ENCODE results near the gene RNU1-4.
"Not testable (repeated sequence)": the region's sequence is repeated elsewhere in the genome, so short reads cannot be mapped to it uniquely, and the experiment has no call there.

Gene RNU1-4

DNA sequence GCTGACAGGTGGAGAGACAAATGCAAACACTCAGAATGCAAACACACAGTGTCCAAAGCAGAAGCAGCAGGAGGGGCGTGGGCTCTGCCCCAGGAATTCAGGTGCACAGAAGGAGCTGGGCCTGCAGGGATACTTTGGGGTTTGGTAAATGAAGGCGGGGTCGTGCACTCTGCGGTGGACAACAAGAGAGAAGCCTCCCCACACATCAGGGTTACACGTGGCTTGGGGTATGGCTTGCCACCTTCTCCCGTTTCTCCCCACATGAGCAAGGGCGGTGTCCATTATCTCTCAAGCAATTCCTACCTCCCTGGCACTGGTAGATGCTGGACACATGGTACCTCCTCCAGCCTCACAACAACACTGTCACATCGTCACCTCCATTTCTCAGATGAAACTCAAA is 35.0 kb downstream of the RNU1-4 start:
- not testable (repeated sequence) for H3K4me3 Mint-ChIP-seq; H3K4me1 Mint-ChIP-seq (ENCODE audit: low read depth in 2 of 2); H3K36me3 Mint-ChIP-seq (ENCODE audit: insufficient read depth); DNase-seq; H3K27ac Mint-ChIP-seq; ATAC-seq (replicated peaks); H3K9me3 Mint-ChIP-seq
- H3K27me3 Mint-ChIP-seq, result peaks cover 25 to 61% of the 10 kb centered on the region in 2 donors

DNA sequence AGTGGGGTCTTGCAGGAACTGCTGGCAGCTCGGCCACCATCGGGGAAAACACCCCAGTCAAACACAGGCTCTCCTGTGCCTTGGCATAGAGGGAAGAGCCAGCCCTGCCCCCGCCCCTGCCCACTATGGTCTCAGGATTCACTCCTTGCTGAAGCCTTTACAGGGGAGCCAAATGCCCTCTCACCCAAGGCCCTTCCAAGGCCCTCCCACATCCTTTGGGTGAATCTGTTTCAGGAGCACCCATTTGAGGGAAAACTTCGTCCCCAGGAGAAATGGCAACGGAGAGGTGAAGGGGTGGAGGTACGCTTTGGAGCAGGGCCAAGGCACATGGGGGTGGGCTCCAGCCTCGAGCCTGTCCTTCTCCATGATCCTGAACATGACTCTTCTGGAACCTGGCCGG is 35.9 kb downstream of the RNU1-4 start:
- not testable (repeated sequence) for H3K4me3 Mint-ChIP-seq; DNase-seq; H3K27ac Mint-ChIP-seq; H3K36me3 Mint-ChIP-seq (ENCODE audit: insufficient read depth); H3K9me3 Mint-ChIP-seq; ATAC-seq (replicated peaks); H3K4me1 Mint-ChIP-seq (ENCODE audit: low read depth in 2 of 2)
- peaks cover 23 to 57% of the 10 kb centered on the region in 2 donors for H3K27me3 Mint-ChIP-seq

DNA sequence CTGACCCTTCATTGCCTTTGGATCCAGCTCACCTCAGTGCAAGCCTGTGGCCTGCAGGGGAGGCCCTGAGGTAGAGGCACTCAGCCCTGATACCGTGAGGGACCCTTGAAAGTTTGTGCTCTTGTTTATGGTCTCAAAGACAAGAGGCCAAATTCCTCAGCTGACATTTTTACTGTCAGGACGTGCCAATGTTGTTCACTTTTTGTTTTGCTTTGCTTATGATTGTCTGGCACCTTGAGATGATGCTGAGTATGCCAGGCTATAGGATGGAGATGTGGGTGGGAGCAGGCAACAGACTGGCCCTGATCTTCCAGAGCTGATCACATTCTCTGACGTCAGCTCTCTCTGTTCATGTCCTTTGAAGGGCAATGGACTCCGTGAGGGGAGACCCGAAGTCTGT is 36.5 kb downstream of the RNU1-4 start:
- not testable (repeated sequence) for H3K27ac Mint-ChIP-seq; ATAC-seq (replicated peaks); H3K4me1 Mint-ChIP-seq (ENCODE audit: low read depth in 2 of 2); H3K4me3 Mint-ChIP-seq; DNase-seq; H3K36me3 Mint-ChIP-seq (ENCODE audit: insufficient read depth); H3K9me3 Mint-ChIP-seq
- peaks cover 21 to 53% of the 10 kb centered on the region in 2 donors for H3K27me3 Mint-ChIP-seq

DNA sequence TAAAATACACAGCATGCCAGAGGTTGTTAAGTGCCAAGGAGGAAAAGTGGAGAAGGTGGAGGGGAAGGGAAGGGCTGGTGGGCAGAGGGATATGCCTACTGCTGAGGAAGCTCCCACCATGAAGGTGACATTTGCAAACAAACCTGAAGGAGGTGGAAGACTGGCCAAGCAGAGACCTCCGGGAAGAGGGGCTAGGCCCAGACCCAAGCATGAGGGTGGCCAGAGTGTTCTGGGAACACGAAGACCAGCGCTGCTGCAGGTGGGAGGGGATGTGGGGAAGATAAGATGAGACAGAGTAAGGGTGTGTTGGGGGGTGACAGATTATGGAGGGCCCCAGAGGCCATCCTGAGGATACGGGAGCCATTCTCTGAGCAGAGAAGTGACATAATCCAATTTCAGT is 37.5 kb downstream of the RNU1-4 start:
- DNase-seq; H3K9me3 Mint-ChIP-seq; H3K27ac Mint-ChIP-seq; H3K4me3 Mint-ChIP-seq; ATAC-seq (replicated peaks); H3K4me1 Mint-ChIP-seq (ENCODE audit: low read depth in 2 of 2); H3K36me3 Mint-ChIP-seq (ENCODE audit: insufficient read depth): not testable (repeated sequence)
- peaks cover 21 to 52% of the 10 kb centered on the region in 2 donors for H3K27me3 Mint-ChIP-seq

DNA sequence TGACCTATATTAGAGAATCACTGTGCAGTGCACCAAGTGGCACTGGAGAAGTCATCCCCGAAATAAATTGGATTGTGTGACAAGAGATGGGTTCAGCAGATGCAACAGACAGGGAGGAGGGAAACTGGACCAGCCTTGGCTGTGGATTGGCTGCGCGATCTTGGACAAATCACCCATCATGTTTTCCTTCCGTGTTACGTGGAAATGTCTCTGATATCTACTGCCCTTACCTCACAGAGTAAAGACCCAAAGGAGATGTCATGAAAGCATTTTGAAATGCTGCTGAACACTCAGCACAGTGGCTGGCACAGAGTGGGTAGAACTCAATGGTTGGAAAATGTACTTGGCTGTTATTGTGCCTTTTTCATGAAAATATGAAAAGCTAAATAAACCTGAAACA is 39.2 kb downstream of the RNU1-4 start:
- not testable (repeated sequence) for H3K27ac Mint-ChIP-seq; H3K4me3 Mint-ChIP-seq; ATAC-seq (replicated peaks); H3K36me3 Mint-ChIP-seq (ENCODE audit: insufficient read depth); DNase-seq; H3K4me1 Mint-ChIP-seq (ENCODE audit: low read depth in 2 of 2); H3K9me3 Mint-ChIP-seq
- peaks cover 14 to 40% of the 10 kb centered on the region in 2 donors for H3K27me3 Mint-ChIP-seq

DNA sequence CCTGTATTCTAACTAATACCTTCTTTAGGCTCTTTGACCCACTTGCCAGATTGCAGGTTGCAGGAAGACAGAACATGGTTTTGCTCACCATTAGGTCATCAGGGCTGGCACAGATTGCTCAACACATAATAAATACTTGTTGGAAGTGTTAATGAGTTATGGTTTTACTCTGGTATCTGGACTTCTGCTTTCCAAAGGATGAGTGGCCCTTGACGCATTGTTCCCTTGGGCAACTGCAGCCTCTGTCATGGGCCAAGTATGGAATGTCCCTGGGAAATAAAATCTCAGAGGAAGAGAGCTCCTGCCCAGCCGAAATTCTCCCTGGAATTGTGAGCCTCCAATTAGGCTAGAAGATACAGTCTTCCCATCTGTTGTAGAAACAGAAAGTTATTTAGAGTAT is 40.7 kb downstream of the RNU1-4 start:
- ATAC-seq (replicated peaks), result not testable (repeated sequence)

DNA sequence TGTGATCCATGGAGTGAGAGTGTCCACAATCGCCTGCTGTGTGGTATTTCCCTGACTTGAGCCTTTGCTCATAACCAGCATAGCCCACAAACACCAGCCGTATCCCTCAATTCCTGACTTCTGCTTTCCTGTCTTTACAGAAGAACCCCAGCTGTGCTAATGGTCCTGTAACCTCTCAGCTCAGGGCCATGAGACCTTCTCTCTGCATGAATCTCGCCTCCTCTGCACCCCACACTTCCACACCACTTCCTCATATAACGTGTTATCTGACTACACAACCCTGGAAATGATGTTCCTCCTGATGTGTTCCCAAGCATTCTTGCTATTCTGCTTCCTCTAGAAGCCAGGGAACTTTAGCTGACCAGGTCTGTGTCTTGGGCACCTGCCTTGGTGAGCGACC is 41.3 kb downstream of the RNU1-4 start:
- DNase-seq; H3K9me3 Mint-ChIP-seq; H3K4me3 Mint-ChIP-seq; ATAC-seq (replicated peaks); H3K36me3 Mint-ChIP-seq (ENCODE audit: insufficient read depth); H3K27ac Mint-ChIP-seq; H3K4me1 Mint-ChIP-seq (ENCODE audit: low read depth in 2 of 2): not testable (repeated sequence)
- H3K27me3 Mint-ChIP-seq, result peaks cover 14 to 41% of the 10 kb centered on the region in 2 donors

More for the DNA sequence above, 40.7 kb downstream of the RNU1-4 start:
- H3K36me3 Mint-ChIP-seq (ENCODE audit: insufficient read depth); H3K4me3 Mint-ChIP-seq; DNase-seq; H3K9me3 Mint-ChIP-seq; H3K4me1 Mint-ChIP-seq (ENCODE audit: low read depth in 2 of 2); H3K27ac Mint-ChIP-seq: not testable (repeated sequence)
- H3K27me3 Mint-ChIP-seq, result peaks cover 14 to 37% of the 10 kb centered on the region in 2 donors

DNA sequence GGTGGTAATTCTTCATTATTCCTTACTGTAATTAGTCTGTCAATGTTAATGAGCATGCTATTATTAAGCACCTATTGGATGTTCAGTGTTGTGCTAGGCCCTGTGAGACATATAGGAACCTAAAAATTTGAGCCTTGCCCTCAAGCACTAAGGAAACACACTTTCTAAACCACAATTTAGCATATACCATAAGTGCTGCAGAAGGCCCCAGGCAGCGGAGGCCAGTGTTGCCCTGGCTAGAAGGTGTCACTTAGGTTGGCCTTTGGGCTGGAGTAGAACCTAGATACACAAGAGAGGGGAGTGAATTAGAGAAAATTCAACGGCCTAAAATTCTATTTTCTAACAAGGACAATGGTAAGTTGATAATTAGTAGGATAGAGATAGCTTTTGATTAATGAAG is 44.6 kb downstream of the RNU1-4 start:
- H3K4me1 Mint-ChIP-seq (ENCODE audit: low read depth in 2 of 2), result not testable (repeated sequence)

DNA sequence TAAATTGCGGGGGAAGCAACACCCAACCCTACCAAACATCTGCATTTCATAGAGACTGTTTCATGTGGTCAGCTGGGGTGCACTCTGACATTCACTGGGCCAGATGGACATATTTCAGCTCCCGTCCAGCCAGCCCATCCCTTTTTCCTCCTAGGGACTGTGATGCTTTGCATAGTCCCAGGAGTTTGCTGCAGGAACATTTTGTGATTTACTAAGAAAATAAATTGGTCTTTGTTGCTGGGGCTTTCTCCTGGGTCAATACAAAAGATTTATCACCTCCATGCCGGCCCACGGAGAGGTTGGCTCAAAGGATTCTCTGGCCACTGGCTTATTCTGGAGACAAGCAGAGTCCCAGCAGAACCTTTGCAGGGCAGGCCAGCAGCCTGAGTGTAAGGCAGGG is 46.0 kb downstream of the RNU1-4 start:
- not testable (repeated sequence) for H3K36me3 Mint-ChIP-seq (ENCODE audit: insufficient read depth); ATAC-seq (replicated peaks)

More for the DNA sequence above, 44.6 kb downstream of the RNU1-4 start:
- DNase-seq; H3K36me3 Mint-ChIP-seq (ENCODE audit: insufficient read depth); H3K27ac Mint-ChIP-seq; H3K9me3 Mint-ChIP-seq; H3K4me3 Mint-ChIP-seq; ATAC-seq (replicated peaks): not testable (repeated sequence)
- peaks cover 6 to 19% of the 10 kb centered on the region in 2 donors for H3K27me3 Mint-ChIP-seq

DNA sequence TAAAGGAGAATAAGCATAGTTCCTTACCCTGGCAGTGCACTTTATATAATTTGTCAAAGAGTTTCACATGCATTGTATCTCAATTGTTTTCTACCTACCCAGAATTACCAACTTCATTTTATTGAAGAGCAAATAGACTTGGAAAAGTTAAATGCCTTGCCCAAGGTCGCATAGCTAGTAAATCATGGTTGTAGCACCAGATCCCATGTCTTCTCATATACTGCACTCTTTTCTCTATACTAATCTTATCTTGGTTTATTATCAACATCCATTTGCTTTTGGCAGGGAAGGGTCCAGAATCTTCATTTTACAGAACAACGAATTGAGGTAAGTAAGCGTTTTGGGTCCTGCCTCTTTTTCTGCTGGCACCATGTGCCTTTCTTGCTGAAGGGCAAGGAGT is 46.9 kb downstream of the RNU1-4 start:
- H3K4me1 Mint-ChIP-seq (ENCODE audit: low read depth in 2 of 2); H3K4me3 Mint-ChIP-seq; H3K27me3 Mint-ChIP-seq; DNase-seq; H3K27ac Mint-ChIP-seq; ATAC-seq (replicated peaks); H3K36me3 Mint-ChIP-seq (ENCODE audit: insufficient read depth); H3K9me3 Mint-ChIP-seq: not testable (repeated sequence)

More for the DNA sequence above, 46.0 kb downstream of the RNU1-4 start:
- H3K27me3 Mint-ChIP-seq, result peaks cover 0 to 11% of the 10 kb centered on the region in 2 donors
- not testable (repeated sequence) for H3K4me1 Mint-ChIP-seq (ENCODE audit: low read depth in 2 of 2); H3K4me3 Mint-ChIP-seq; DNase-seq; H3K9me3 Mint-ChIP-seq; H3K27ac Mint-ChIP-seq

DNA sequence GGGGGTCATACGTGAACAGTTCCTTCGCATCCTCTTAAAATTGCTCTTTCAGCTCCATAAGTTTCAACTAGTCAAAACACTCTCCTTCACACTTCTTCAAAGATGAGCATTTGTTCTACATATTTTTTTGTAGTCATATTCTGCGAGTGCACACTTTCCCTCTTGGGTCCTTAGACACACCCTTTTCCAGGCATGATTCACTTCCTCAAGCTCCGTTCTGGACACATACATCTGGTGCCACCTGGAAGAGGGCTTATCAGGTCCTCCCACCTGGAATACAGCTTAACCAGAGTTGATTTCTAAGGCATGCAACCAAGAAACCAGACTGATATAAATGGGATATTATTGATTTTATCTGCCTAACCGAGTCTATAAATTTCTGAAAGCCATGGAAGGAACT is 47.4 kb downstream of the RNU1-4 start:
- ATAC-seq (replicated peaks); H3K9me3 Mint-ChIP-seq; H3K4me1 Mint-ChIP-seq (ENCODE audit: low read depth in 2 of 2); H3K27ac Mint-ChIP-seq; H3K27me3 Mint-ChIP-seq; H3K36me3 Mint-ChIP-seq (ENCODE audit: insufficient read depth); H3K4me3 Mint-ChIP-seq; DNase-seq: not testable (repeated sequence)
